8988T (cell line): Measurements from ENCODE around the gene CAMK2N2.
"Not testable (repeated sequence)": the region's sequence is repeated elsewhere in the genome, so short reads cannot be mapped to it uniquely, and the experiment has no call there.

Experiments used
- DNase-seq: peaks from one replicate; pipeline ENCODE4 v3.0.0; 2011

The CAMK2N2 gene

GRCh38 chr3:184272269-184272668, 10.9 kb upstream of the CAMK2N2 start:
- no peak for DNase-seq

DNA sequence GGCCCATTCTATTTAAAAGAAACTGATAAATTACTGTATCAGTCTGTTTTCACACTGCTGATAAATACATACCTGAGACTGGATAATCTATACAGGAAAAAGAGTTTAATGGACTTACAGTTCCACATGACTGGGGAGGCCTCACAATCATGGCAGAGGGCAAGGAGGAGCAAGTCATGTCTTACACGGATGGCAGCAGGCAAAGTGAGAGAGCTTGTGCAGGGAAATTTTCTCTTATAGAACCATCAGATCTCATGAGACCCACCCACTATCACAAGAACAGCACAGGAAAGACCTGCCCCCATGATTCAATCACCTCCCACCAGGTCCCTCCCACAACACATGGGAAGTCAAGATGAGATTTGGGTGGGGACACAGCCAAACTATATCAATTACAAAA, 5.9 kb upstream of the CAMK2N2 start:
- DNase-seq: not testable (repeated sequence)

DNA sequence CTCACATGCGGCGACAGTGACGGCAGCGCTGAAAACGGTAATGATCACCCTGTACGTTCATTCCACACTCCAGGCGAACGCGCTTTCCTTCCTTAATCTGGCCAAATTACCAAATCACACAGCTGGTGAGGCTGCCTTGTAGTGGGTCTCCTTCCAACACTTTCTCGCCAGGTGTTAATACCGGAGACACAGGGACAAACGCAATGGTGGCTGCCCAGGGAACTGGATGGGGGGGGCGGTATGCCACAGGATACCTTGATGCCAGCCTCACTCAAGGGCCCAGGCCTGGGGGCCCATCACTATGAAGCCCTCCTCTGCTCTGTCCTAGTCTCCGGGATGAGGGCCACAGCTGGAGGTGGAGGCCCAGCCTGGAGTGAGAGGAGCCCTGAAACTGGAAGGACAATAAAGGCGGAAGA, 1.4 kb upstream of the CAMK2N2 start:
- DNase-seq: no peak

GRCh38 chr3:184261854-184262763, 756 bp upstream of the CAMK2N2 start:
- peak; percentile 92 for DNase-seq

GRCh38 chr3:184260724-184261269, 556 bp downstream of the CAMK2N2 start:
- DNase-seq: peak; percentile 69

GRCh38 chr3:184259878-184260723, 1.3 kb downstream of the CAMK2N2 start:
- peak; percentile 97 for DNase-seq

DNA sequence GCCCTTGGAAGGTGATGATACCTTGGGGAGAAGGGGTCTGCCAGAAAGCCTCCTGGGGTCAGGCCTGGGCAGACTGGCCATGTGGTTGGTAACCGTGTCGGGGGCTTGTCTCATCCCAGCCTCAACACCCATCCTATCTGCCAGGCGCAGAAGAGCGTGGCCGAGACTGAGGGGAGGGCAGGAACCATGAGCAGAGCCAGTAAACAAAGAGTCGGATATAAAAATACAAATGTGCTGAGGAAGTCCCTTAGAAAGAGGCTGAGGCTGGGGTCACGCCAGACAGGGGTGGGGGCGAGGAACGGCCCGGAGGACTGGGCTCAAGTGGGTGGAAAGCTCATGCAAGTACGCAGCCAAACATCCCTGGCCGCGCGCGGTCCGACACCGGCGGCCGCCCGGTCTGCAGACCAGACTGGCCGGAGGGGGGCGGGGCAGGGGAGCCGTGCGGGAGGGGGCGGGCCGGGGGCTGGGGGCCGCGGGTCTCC, 1.9 kb downstream of the CAMK2N2 start:
- DNase-seq: no peak

- DNase-seq: no peak
Observed at GRCh38 chr3:184258926-184259325, 2.4 kb downstream of the CAMK2N2 start.

DNA sequence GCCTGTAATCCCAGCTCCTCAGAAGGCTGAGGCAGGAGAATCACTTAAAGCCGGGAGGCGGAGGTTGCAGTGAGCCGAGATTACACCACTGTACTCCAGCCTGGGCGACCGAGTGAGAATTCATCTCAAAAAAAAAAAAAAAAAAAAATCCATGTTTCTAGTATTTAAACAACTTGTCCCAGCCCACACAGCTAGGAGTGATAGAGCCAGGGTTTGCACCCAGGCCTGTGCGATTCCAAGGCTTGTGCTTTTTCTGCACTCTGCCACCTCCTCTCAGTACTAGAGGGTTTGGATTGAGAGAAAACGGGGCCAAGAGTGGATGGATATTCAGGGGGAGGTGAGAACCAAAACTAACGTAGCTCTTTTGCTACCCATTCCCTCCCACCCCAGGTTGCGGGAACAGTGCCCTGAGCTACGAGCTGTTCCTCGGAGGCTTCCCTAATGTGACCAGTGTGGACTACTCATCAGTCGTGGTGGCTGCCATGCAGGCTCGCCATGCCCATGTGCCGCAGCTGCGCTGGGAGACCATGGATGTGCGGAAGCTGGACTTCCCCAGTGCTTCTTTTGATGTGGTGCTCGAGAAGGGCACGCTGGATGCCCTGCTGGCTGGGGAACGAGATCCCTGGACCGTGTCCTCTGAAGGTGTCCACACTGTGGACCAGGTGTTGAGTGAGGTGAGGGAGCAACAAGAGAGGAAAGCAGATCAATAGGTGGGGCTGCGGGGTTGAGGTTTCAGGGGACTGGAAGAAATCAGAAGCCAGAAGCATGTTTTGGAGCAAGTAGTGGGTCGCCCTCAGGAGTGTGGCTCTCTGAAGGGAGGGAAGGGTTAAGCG, 4.1 kb downstream of the CAMK2N2 start:
- DNase-seq: peak; percentile 27

DNA sequence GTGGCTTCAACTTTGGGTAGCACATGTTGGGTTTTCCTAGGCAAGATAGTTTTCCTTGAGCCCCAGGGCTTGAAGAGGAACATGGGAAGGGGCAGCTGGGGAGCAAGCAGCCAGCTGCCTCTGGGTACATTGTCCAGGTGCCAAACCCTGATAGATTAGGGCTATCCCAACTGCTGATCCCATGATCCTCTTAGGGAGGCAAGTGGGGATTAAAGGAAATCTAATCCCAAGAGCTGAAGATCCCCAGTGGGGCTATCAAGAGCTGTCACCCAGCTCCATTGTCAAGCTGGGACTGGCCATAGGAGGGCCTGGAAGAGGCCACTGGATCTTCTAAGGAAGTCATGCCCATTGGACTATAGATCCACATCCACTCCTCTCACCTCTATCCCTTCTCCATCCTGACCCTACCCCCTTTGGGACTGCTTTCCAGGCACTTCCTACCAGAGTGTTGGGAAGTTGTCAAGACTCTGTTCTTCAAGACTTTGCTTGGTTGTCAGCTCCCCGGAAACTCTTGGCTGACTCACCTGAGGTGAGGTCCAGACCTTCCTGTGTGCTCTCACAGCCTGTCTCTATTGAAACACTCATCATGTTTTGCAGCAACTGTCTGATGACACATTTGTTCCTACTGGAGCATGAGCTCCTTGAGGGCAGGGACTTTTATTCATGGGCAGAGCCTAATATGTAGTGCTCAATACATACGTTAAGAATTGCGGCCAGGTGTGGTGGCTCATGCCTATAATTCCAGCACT, 5.9 kb downstream of the CAMK2N2 start:
- DNase-seq: peak; percentile 17

DNA sequence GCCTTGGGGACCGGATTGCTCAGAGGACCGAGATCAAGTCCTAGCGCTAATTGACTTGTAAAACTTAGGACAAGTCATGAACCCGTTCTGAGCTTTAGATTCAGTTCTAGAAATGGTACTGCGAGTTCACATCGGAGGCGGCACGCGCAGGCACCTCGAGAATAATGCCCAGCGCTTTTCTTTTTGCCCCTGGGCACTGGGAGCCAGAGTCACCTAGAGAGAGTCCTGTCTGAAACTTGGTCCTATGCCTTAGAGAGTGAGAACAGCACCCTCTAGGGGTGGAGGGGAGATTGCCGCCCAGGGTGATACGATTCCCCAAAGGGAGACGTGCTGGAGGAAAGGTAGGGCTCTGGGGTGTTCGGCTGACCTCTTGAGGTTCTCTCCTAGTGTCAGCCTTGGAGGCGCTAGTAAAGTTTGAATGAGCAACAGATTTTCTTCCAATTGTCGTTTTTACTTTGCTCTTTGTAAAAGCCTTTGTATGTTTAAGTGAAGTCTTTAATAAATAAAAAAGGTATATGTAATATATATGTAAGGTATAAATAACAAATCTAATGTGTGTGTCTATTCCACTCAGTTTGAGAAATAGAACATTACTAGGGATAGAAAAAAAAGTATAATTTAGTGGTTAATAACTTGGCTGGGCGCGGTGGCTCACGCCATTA, 11.1 kb downstream of the CAMK2N2 start:
- DNase-seq: peak; percentile 90

DNA sequence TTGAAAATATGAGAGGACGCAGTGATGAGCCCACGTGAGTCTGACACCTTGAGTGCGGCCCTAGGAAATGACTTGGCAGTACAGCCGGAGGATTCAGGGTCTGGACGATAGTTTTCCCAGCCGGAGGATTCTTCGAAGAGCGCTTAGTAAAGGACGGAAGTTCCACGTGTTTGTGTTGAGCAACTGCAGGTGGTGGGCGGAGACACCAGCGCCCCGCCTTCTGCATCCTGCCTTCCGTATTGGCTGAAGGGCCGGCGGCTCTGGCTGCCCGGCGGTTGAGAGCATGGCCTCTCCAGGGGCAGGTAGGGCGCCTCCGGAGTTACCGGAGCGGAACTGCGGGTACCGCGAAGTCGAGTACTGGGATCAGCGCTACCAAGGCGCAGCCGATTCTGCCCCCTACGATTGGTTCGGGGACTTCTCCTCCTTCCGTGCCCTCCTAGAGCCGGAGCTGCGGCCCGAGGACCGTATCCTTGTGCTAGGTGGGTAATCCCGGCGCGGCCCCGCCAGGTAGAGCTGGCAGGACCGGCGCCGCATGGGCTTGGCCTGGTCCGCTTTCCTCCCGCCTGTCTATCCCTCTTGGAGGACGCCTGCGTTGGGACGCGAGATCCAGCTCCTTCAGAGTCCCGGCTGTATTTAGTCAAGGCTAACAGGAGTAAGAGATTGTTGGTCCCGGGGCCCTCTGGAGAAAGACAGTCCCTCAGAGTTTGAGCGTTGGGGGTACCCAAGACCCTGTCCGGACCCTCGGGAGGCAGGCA, 11.8 kb downstream of the CAMK2N2 start, which contains the start of gene EEF1AKMT4:
TSS of gene EEF1AKMT4 (plus strand) at position 261 of the 755 bp plus-strand sequence. CDS start at position 284, 23 bp downstream.
- DNase-seq: peak; percentile 95

DNA sequence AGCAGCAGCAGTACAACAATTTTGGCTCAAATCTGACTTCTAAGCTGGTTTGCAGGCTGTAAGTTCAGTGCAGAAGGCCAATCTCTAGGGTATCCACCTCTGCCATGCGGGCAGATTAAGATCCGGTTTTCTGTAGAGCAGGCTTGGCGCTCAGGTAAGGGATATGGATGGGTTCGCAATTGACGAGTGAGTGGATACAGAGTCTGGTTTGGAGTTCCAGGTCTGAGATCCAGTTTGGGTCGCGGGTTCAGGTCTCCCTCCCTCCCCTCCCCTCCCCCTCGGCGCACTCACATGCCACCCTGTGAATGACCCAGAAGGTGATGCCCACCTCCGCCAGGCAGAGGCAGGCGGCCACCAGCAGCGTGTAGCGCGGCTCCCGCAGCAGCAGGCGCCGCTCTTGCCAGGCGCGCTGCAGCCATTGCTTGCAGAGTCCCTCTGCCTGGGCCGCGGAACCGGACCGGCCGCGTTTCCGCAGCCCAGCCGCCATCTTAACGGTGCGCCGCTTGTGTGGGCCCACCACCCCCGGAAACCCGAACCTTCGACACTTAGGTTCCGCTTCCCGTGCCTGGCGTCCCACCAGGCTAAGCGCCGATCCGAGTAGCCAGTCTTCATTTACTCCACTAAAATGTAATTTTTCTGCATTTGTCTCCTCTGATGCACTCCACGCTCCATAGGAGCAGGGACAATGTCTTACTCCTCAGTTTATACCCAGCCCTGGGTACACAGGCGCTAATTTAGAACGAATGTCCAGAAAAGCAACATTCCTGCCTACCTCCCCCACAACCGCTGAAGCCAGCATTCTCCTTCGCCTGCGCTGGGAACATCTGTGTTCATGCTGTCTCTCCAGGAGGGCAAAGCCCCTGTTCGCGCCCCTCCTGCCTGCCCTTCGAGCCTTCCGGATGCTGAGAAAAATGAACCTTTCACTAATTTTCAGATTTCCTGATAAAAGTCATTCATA, 12.6 kb downstream of the CAMK2N2 start, which contains the start of gene ALG3:
TSS of gene ALG3 (minus strand) at position 509 of the 958 bp plus-strand sequence. CDS start at position 487, 22 bp downstream.
- peak; percentile 84 for DNase-seq

GRCh38 chr3:184242297-184242685, 19.1 kb downstream of the CAMK2N2 start:
- DNase-seq: peak; percentile 20

- DNase-seq: peak; percentile 88
Observed at GRCh38 chr3:184241447-184242296, 19.7 kb downstream of the CAMK2N2 start.

- DNase-seq: no peak
Observed at GRCh38 chr3:184241141-184241446, 20.3 kb downstream of the CAMK2N2 start.

GRCh38 chr3:184240384-184241140, 20.8 kb downstream of the CAMK2N2 start:
- DNase-seq: peak; percentile 64
